OCI-LY1 (cell line): ENCODE measurements around the gene CFAP58.

Source experiments
- H2AFZ ChIP-seq: fragments of 200-600 bp; sonication (generic), shearing (Covaris generic); 2 replicates; pipeline ENCODE4 v1.6.0; 2014; ENCODE audit warnings: antibody characterized with exemption, mild to moderate bottlenecking, low read length
- H3F3A ChIP-seq: fragments of 200-600 bp; sonication (generic), shearing (Covaris generic); 2 replicates; pipeline ENCODE4 v1.6.0; 2014; ENCODE audit warnings: mild to moderate bottlenecking, antibody characterized with exemption, low read length, moderate library complexity; ENCODE audit not compliant: insufficient read depth
- H3K27ac ChIP-seq: fragments of 200-600 bp; sonication (generic); 2 replicates; pipeline ENCODE4 v1.5.1; 2014; ENCODE audit warnings: low read length, mixed run types, mild to moderate bottlenecking, low read depth; ENCODE audit not compliant: poor library complexity, severe bottlenecking
- H3K27me3 ChIP-seq: fragments of 200-600 bp; sonication (generic); 2 replicates; pipeline ENCODE4 v1.6.0; 2014; ENCODE audit warnings: antibody characterized with exemption, mild to moderate bottlenecking, low read length, moderate library complexity; ENCODE audit not compliant: insufficient read depth
- H3K36me3 ChIP-seq: fragments of 200-600 bp; sonication (generic); 2 replicates; pipeline ENCODE4 v1.6.1; 2014; ENCODE audit warnings: mild to moderate bottlenecking, antibody characterized with exemption, low read length, moderate library complexity, mixed read lengths; ENCODE audit not compliant: insufficient read depth
- H3K4me1 ChIP-seq: fragments of 200-600 bp; sonication (generic); 2 replicates; pipeline ENCODE4 v1.5.1; 2014; ENCODE audit warnings: mild to moderate bottlenecking, low read length, moderate library complexity; ENCODE audit not compliant: insufficient read depth, severe bottlenecking
- H3K4me2 ChIP-seq: fragments of 200-600 bp; sonication (generic), shearing (Covaris generic); 2 replicates; pipeline ENCODE4 v1.6.1; 2014; ENCODE audit warnings: low read length
- H3K4me3 ChIP-seq: fragments of 200-600 bp; sonication (generic); 2 replicates; pipeline ENCODE4 v1.5.1; 2014; ENCODE audit warnings: low read length, low read depth, mild to moderate bottlenecking, mixed read lengths; ENCODE audit not compliant: poor library complexity, severe bottlenecking
- H3K79me2 ChIP-seq: fragments of 200-600 bp; shearing (Covaris generic); 2 replicates; pipeline ENCODE4 v1.6.1; 2016; ENCODE audit warnings: mixed run types, low read length, mixed read lengths; ENCODE audit not compliant: insufficient read depth
- H3K9ac ChIP-seq: fragments of 200-600 bp; sonication (generic), shearing (Covaris generic); 2 replicates; pipeline ENCODE4 v1.6.1; 2014; ENCODE audit warnings: mild to moderate bottlenecking, low read length, mixed read lengths
- H3K9me2 ChIP-seq: fragments of 200-600 bp; sonication (generic), shearing (Covaris generic); 2 replicates; pipeline ENCODE4 v1.6.1; 2014; ENCODE audit warnings: low read depth, mild to moderate bottlenecking, low read length, mixed read lengths
- H3K9me3 ChIP-seq: fragments of 200-600 bp; shearing (Covaris generic); 2 replicates; pipeline ENCODE4 v1.6.1; 2014; ENCODE audit warnings: low read length, mixed read lengths
- H4K20me1 ChIP-seq: fragments of 200-600 bp; sonication (generic), shearing (Covaris generic); 2 replicates; pipeline ENCODE4 v1.6.0; 2016; ENCODE audit warnings: mild to moderate bottlenecking, low read length; ENCODE audit not compliant: insufficient read depth
- EZH2 ChIP-seq: fragments of 200-600 bp; sonication (generic), shearing (Covaris generic); IDR thresholded peaks from 2 replicates; pipeline ENCODE4 v1.8.0; 2017; ENCODE audit warnings: borderline replicate concordance, mixed run types, mild to moderate bottlenecking, antibody characterized with exemption, low read length, moderate library complexity, mixed read lengths
- TF ChIP-seq, protein P1 (sequence below): fragments of 200-600 bp; sonication (generic), shearing (Covaris generic); IDR thresholded peaks from 2 replicates; pipeline ENCODE4 v1.5.1; 2017; ENCODE audit warnings: mild to moderate bottlenecking, antibody characterized with exemption, low read length, moderate library complexity, mixed read lengths

The CFAP58 gene

DNA sequence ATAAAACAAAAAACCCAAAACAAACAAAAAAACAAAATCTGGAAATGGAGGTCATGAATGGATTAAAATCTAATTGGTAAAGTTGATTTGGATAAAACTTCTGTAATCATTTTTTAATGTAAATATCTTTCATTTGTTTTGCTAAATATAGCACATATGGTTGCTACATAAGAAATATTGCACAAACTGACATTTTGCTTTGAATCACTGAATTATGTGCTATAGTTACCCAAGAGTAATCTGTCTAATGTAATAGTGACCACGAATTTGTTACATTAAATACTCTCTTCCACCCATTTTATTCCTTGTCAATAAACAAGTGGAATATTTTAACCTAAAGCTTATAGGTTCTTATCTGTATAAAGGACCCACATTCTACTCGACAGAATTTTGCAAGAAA, 6.2 kb downstream of the CFAP58 start:
- Histone ChIP-seq H3K27ac (no peak overlapping the region), H2AFZ (no peak overlapping the region), H3K27me3 (no peaks in the 10 kb centered on the region), H3K9me3 (peaks cover 3% of the 10 kb centered on the region; the same call in 1 of the 2 replicates), H3K79me2 (no peaks in the 10 kb centered on the region), H3K4me3 (no peak overlapping the region), H3K36me3 (no peaks in the 10 kb centered on the region), H3K9me2 (no peaks in the 10 kb centered on the region), H3K9ac (no peak overlapping the region), H3K4me2 (no peak overlapping the region), H3F3A (no peaks in the 10 kb centered on the region), H3K4me1 (no peaks in the 10 kb centered on the region), H4K20me1 (no peaks in the 10 kb centered on the region)
- TF ChIP-seq EZH2, result no peak

DNA sequence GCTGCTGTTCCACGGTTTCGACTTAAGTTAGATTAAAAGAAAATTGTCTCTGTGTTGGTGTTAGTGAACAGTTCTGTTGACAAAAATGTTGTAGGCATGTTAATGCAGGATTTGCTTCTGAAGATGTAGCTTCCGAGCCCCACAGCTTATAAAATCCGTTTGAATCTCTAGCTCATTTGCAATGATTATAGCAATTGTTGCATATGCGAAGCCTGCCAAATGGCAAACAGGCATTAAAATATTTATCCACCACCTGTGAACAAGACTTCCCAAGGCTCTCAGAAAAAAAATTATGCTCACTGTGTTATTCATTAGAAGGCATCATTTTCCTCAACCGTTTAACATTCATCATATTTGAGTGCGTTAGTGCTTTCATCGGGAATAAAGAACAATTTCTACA, 14.3 kb downstream of the CFAP58 start:
- no peaks in the 10 kb centered on the region for H3K4me1 ChIP-seq
- H3K27me3 ChIP-seq, result no peaks in the 10 kb centered on the region
- H3K4me3 ChIP-seq, result no peak overlapping the region

DNA sequence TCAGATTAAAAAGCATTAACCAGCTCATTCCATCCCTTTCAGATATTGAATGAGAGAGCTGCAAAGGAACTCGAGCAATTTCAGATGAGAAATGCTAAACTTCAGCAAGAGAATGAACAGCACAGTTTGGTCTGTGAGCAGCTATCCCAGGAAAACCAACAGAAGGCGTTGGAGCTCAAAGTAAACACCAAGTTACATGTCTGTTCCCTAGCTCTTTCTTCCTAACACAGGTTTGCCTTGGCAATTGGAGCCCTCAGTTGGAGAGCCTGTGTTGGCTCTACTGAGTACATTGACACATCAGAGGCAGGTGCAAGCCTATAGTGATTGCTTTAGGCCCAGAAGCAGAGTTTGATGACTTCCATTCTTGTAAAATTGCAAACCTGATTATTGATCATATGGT, 14.7 kb downstream of the CFAP58 start:
- Histone ChIP-seq H3K79me2 (no peaks in the 10 kb centered on the region), H3K4me2 (no peak overlapping the region), H4K20me1 (no peaks in the 10 kb centered on the region), H3K36me3 (no peaks in the 10 kb centered on the region), H3K27ac (no peak overlapping the region), H3K4me3 (no peak overlapping the region), H3K9me2 (no peaks in the 10 kb centered on the region), H3K9me3 (peaks cover 3% of the 10 kb centered on the region; the same call in 1 of the 2 replicates), H3K4me1 (no peaks in the 10 kb centered on the region), H3K27me3 (no peaks in the 10 kb centered on the region), H3K9ac (no peak overlapping the region), H2AFZ (no peak overlapping the region), H3F3A (no peaks in the 10 kb centered on the region)
- TF ChIP-seq EZH2, result no peak
- TF ChIP-seq, protein P1, sequence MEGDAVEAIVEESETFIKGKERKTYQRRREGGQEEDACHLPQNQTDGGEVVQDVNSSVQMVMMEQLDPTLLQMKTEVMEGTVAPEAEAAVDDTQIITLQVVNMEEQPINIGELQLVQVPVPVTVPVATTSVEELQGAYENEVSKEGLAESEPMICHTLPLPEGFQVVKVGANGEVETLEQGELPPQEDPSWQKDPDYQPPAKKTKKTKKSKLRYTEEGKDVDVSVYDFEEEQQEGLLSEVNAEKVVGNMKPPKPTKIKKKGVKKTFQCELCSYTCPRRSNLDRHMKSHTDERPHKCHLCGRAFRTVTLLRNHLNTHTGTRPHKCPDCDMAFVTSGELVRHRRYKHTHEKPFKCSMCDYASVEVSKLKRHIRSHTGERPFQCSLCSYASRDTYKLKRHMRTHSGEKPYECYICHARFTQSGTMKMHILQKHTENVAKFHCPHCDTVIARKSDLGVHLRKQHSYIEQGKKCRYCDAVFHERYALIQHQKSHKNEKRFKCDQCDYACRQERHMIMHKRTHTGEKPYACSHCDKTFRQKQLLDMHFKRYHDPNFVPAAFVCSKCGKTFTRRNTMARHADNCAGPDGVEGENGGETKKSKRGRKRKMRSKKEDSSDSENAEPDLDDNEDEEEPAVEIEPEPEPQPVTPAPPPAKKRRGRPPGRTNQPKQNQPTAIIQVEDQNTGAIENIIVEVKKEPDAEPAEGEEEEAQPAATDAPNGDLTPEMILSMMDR, result no peak

More for the DNA sequence above, 14.3 kb downstream of the CFAP58 start:
- Histone ChIP-seq H3K9me3 (peaks cover 3% of the 10 kb centered on the region; the same call in 1 of the 2 replicates), H3K9ac (no peak overlapping the region), H2AFZ (no peak overlapping the region), H3K36me3 (no peaks in the 10 kb centered on the region), H3F3A (no peaks in the 10 kb centered on the region), H3K4me2 (no peak overlapping the region), H3K79me2 (no peaks in the 10 kb centered on the region), H3K27ac (no peak overlapping the region), H3K9me2 (no peaks in the 10 kb centered on the region), H4K20me1 (no peaks in the 10 kb centered on the region)
- TF ChIP-seq EZH2, result no peak
- TF ChIP-seq, protein P1, result no peak

DNA sequence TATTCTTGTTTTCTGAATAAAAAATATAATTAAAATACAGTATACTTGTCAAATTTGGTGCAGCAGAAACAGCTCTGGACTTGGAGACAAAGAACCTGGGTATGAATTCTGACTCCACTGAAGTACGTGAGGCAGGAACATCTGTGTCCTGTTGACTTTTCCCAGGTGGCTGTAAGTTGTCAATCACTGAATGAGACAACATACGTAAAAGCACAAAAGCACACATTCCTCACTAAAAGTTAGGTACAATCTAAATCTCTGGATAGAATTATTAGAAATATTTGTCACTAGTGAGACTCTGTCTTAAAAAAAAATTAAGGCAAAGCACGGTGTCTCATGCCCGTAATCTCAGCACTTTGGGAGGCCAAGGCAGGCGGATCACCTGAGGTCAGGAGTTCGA, 18.1 kb downstream of the CFAP58 start:
- H3K27ac ChIP-seq, result no peak overlapping the region
- H3K79me2 ChIP-seq, result no peaks in the 10 kb centered on the region
- no peaks in the 10 kb centered on the region for H3K4me1 ChIP-seq
- no peak overlapping the region for H2AFZ ChIP-seq
- no peaks in the 10 kb centered on the region for H3K9me2 ChIP-seq
- no peaks in the 10 kb centered on the region for H3K9me3 ChIP-seq
- no peak overlapping the region for H3K9ac ChIP-seq
- TF ChIP-seq, protein P1, result no peak
- no peak for TF ChIP-seq EZH2
- H3K27me3 ChIP-seq, result no peaks in the 10 kb centered on the region
- no peak overlapping the region for H3K4me2 ChIP-seq
- H4K20me1 ChIP-seq, result no peaks in the 10 kb centered on the region
- no peaks in the 10 kb centered on the region for H3F3A ChIP-seq
- no peaks in the 10 kb centered on the region for H3K36me3 ChIP-seq
- no peak overlapping the region for H3K4me3 ChIP-seq
